Upper lobe of right lung (tissue), 1 donor: Measurements from ENCODE around the gene RGS6. TPM values are rescaled to one million over a fixed set of nuclear protein-coding genes. Genes with fewer than 3 reads are reported as not detected.

Experiments used
- ATAC-seq: fragments of 200-7000 bp; cut with Tn5 transposase; one replicate; pipeline ENCODE4 v1.9.1; 2020; ENCODE audit warnings: mild to moderate bottlenecking, moderate library complexity
- DNase-seq: peaks from one replicate; pipeline ENCODE4 v3.0.0-alpha.2; 2020
- H3K27ac ChIP-seq: fragments of 200-600 bp; one replicate; pipeline ENCODE4 v1.8.0; 2022
- H3K27me3 ChIP-seq: fragments of 200-600 bp; one replicate; pipeline ENCODE4 v1.8.0; 2022; ENCODE audit warnings: mild to moderate bottlenecking
- H3K36me3 ChIP-seq: fragments of 200-600 bp; one replicate; pipeline ENCODE4 v1.8.0; 2022
- H3K4me1 ChIP-seq: fragments of 200-600 bp; one replicate; pipeline ENCODE4 v1.8.0; 2022
- H3K4me3 ChIP-seq: fragments of 200-600 bp; one replicate; pipeline ENCODE4 v1.8.0; 2022; ENCODE audit warnings: mild to moderate bottlenecking
- H3K9me3 ChIP-seq: fragments of 200-600 bp; one replicate; pipeline ENCODE4 v1.8.0; 2022
- CTCF ChIP-seq: fragments of 200-600 bp; IDR thresholded peaks from one replicate; pipeline ENCODE4 v1.8.0; 2022; ENCODE audit warnings: antibody characterized with exemption
- intact Hi-C: fragments of 100-400 bp; cut with DNase I; formaldehyde crosslinking; loops from one replicate; pipeline ENCODE4 v1.11.0; 2022
- total RNA-seq: library from RNA; stranded (reverse); fragmentation: NEBNext Ultra II Directional; extraction: Animal tissue kit (Norgen Biotek cat#: 25700); gene quantifications from one replicate; pipeline ENCODE4 v1.2.1, GENCODE V29; 2021
- donor health status: DM: no; HTN: yes; CAD: no; lungs with severe emphysema.

Gene RGS6
- total RNA-seq, 1 donor from 2014 or later, result 2.6 TPM

DNA sequence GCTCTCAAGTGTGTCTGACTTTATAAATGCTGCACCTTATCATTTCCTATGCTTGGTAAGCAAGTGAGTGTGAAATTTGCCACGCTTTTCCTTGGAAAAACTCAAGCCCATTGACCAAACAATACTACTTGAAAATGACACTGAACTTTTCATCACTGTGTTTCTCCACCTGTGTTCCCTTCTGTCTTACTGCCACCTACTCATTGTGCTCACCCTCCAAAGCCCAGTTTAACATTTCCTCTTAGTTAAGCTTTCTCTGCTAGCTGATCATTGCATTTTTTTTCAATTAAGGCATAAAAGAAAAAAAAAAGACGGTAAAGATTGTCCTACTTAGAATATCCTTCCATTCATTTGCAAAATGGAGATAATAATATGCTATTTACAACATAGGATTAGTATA lies 516.0 kb downstream of the RGS6 start:
- intact Hi-C loops, result no loop called here
- Histone ChIP-seq H3K27me3 (no peaks in the 10 kb centered on the region), H3K4me1 (peaks cover 26% of the 10 kb centered on the region), H3K9me3 (no peaks in the 10 kb centered on the region), H3K4me3 (no peak overlapping the region), H3K27ac (no peak overlapping the region), H3K36me3 (no peaks in the 10 kb centered on the region)
- TF ChIP-seq CTCF, result no peak
- no peak for ATAC-seq
- no peak for DNase-seq

DNA sequence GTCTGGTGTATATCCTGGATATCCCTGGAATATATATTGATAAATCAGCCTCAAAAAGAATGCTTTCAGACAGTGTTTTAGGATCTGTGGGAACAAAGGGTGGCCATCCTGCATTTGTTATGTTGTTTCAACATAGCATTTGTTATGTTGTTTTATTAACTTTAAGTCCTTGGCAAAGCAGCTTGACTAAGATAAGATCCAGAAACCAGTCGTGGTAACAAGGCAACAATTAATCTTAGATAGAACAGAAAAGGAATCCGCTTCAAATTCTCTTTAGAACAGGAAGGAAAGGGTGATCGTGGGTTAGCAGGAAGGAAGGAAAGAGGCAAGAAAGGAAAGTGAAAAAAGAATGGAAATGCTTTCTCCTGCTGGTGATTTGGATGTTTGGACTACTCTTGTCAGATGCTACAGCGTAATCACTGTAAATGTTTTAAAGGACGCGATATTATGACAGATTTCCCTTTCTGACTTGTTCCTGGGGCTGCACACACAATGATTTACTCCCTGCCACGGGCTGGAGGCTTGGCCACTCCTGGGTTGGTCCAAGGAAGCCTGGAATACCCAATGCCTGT lies 518.3 kb downstream of the RGS6 start:
- H3K27me3 ChIP-seq, result no peaks in the 10 kb centered on the region
- no peak overlapping the region for H3K4me3 ChIP-seq
- DNase-seq (no peak), ATAC-seq (no peak)
- intact Hi-C loops, result no loop called here
- H3K9me3 ChIP-seq, result no peaks in the 10 kb centered on the region
- no peaks in the 10 kb centered on the region for H3K36me3 ChIP-seq
- no peak for TF ChIP-seq CTCF
- peak overlapping the region; percentile 51 for H3K27ac ChIP-seq
- H3K4me1 ChIP-seq, result peaks cover 18% of the 10 kb centered on the region

DNA sequence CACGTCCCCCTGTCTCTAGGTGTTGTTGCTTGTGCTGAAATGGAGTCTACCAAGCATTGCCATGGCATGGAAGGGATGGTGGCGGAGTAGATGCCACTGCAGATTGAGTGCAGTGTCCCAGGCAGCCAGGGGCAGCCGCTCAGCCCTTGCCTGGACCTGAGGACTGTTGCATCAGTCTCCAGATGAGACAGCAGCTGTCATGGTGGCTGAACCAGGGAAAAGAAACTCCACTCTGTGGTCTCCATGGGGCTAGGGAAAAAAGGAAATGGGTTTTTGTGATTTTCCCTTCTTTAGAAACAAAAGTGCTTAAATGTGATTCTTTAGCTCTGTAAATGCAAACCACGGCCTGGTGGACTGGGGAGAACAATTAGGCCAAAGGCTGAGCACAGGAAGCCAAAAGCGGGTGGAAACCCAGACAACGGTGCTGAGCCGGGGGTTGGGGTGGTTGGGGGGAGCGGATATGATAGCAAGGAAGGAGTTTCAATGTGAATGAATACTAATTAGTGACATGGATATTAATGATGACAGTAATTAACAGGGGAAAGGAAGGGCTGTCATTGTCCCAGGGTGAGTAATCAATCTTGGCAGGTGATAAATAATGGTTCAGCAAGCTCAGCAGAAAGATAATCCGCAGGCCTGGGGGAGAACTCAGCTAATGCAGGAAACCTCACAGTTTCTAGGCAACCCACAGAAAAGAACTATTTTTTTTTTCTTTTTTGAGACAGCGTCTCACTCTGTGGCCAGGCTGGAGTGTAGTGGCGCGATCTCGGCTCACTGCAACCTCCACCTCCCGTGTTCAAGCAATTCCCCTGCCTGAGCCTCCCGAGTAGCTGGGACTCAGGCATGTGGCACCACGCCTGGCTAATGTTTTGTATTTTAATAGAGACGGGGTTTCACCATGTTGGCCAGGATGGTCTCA lies 519.1 kb downstream of the RGS6 start:
- H3K27ac ChIP-seq, result peak overlapping the region; percentile 51
- H3K4me1 ChIP-seq, result peaks cover 18% of the 10 kb centered on the region
- H3K27me3 ChIP-seq, result no peaks in the 10 kb centered on the region
- no peak for TF ChIP-seq CTCF
- intact Hi-C loops, result no loop called here
- H3K36me3 ChIP-seq, result no peaks in the 10 kb centered on the region
- no peak overlapping the region for H3K4me3 ChIP-seq
- ATAC-seq (peak; percentile 32), DNase-seq (no peak)
- H3K9me3 ChIP-seq, result no peaks in the 10 kb centered on the region

GRCh38 chr14:72452774-72453173 lies 520.5 kb downstream of the RGS6 start:
- intact Hi-C loops, result no loop called here
- no peaks in the 10 kb centered on the region for H3K27me3 ChIP-seq
- H3K4me1 ChIP-seq, result peaks cover 18% of the 10 kb centered on the region
- no peak for DNase-seq
- no peak for ATAC-seq
- H3K36me3 ChIP-seq, result no peaks in the 10 kb centered on the region
- TF ChIP-seq CTCF, result no peak
- H3K9me3 ChIP-seq, result no peaks in the 10 kb centered on the region
- no peak overlapping the region for H3K27ac ChIP-seq
- no peak overlapping the region for H3K4me3 ChIP-seq

- H3K36me3 ChIP-seq, result no peaks in the 10 kb centered on the region
- intact Hi-C loops, result no loop called here
- DNase-seq, result no peak
- H3K4me3 ChIP-seq, result no peak overlapping the region
- ATAC-seq, result no peak
- H3K27ac ChIP-seq, result no peak overlapping the region
- TF ChIP-seq CTCF, result no peak
- no peaks in the 10 kb centered on the region for H3K9me3 ChIP-seq
- no peaks in the 10 kb centered on the region for H3K27me3 ChIP-seq
- peaks cover 18% of the 10 kb centered on the region for H3K4me1 ChIP-seq
These were observed 522.3 kb downstream of the RGS6 start for GRCh38 chr14:72454388-72455160.
